Stimulated activated CD8-positive, alpha-beta memory T cell treated with anti-CD3 and anti-CD28 coated beads, Interleukin-12 subunit alpha, Interleukin-12 subunit beta, amount 100 ng/mL, for 1 hour (primary cell): ENCODE data around the gene CARS1.
"Not testable (repeated sequence)": the region's sequence is repeated elsewhere in the genome, so short reads cannot be mapped to it uniquely, and the experiment has no call there.

Source experiments
- DNase-seq: peaks from one replicate; pipeline ENCODE4 v3.0.0-alpha.2; 2020; ENCODE audit warnings: low read depth

CARS1 gene

DNA sequence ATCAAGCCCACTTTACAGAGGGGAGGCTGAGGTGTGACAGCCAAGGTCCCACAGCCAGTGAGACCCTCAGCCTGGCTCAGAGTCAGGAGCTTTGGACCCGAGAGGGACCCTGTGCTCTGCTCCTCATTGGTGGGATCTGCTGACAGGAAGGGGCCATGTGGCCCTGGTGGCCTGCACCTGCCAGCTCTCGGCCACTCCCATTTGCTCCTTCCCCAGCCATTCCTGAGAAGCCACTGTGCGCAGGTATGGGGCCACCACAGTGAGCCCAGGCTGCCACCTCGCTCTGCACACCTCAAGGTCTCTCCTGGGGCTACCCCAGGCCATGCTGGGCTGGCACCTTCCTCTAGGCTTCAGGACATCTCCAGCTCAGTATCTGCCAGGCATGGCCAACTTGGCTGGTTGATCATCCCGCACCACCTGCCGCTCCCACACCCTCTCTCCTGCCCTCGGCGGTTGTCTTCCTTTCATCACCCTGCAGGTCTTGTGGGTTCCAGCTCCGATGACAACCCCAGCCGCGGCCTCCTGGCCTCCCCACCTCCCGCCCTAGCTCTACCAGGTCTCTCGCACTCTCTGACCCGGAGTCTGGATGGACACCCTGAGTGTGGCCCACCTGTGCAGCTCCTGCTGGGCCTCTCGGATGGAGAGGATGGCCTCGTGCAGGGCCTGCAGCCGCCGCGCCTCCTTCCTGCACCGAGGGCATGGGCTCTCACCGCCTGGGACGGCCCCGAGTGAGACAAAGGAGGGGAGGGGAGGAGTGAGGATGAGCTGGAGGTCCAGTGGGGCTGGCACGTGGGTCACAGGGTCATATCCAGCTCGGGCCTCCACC is 32.2 kb upstream of the CARS1 start:
- DNase-seq: no peak

- no peak for DNase-seq
Observed at GRCh38 chr11:3088806-3089205, 31.6 kb upstream of the CARS1 start.

DNA sequence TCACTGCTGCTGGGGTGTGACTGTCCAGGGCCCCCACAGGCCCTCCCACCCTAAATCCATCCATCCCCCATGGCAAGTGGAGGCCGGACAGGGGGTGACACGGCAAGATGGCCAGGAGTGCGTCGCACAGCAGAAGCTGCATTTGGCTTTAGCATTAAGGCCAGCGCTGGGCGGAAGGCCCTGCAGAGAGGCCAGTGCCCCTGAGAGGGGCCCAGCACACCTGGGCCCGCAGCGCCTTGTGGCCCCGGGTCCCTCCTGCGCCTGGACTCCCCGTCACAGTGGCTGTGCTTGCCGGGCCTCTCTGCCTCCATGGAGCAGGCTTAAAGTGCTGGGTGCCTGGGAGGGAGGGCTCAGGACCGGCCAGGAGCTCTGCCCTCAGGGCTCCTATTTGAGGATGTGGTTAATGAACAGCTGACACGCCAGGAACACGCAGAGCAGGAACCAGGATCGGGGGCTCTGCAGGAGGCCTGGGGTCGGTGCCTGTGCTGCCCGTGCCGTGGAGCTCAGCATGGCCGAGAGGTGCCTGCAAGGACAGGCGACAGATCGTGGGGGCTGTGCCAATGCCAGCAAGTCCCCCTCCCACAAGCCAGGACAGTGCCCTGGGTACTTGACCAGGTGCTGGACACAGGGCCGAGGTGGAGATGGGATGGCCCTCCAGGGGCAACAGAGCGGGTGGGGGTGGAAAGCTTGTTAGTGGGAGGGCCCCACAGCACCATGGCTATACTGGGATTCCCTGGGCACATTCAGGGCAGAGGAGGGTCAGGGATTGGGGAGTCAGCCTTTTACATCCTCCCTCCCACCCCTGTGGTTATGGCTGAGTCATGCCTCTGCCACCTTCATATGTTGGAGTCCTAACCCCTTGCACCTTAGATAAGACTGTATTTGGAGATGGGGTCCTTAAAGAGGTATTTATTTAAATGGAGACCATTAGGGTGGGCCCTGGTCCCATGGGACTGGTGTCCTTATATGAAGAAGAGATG is 30.9 kb upstream of the CARS1 start:
- DNase-seq: no peak

GRCh38 chr11:3087373-3087772 is 30.1 kb upstream of the CARS1 start:
- DNase-seq: no peak

DNA sequence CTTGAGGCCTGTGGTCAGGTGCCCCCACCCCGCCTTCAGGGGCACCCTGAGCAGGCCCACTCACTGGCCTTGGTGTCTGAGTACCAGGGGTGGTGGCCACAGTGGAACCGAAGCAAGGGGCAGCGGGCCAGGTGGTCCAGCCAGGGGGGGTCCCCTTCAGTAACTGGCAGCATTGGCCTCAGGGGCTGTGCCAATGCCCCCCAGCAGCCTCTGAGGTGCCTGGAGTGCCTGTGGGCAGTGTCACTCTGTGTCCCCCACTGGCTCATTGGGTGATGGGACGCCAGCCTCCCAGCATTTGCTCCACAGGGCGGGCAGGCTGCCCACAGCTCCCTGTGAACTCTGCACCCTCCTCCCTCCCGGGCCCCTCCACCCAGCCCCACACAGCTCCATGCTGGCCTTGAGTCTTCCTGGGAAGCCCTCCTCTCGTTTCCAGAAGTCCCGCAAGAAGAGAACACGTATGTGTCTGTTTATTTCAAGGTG is 29.5 kb upstream of the CARS1 start:
- no peak for DNase-seq

- DNase-seq: no peak
Observed at GRCh38 chr11:3086114-3086513, 28.9 kb upstream of the CARS1 start.

DNA sequence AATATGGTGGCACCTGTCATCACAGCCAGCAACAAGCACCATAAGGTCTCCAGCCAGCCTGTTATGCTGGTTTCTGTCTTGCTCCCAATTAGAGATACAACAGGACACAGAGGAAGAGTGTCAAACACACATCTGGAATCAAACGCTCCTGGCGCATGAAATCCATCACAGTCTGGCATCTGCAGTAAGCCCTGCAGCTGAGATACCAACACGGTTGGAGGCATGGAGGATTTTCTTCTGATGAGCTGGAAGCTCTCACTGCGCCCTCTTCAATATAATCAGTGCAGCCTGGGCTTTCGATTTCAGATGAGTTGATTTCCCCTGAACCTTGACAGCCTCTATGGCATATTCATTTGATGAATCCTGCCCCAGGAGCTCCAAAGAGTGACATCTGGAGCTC is 27.8 kb upstream of the CARS1 start:
- DNase-seq: no peak

DNA sequence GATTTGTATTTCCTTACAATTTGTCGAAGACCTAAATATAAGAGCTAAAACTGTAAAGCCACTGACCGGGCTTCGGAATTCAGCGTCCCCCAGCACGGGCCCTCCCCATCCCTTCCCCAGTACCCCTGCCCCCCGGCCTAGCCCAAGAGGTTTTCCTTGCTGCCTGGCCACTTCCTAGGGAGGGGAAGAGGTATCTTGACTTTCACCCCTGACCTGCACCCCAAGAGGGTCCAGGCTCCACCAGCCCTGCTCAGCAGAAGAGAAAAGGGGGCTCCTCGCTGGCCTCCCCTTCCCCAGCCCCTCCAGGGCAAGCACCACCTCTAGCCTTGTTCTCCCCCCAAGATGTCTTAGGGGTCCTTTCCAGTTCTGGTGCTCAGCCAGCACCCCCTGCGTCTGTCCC is 26.1 kb upstream of the CARS1 start:
- no peak for DNase-seq

GRCh38 chr11:3081386-3081751 is 24.1 kb upstream of the CARS1 start:
- DNase-seq: no peak

GRCh38 chr11:3080733-3081385 is 23.6 kb upstream of the CARS1 start:
- no peak for DNase-seq

GRCh38 chr11:3080104-3080503 is 22.9 kb upstream of the CARS1 start:
- no peak for DNase-seq

DNA sequence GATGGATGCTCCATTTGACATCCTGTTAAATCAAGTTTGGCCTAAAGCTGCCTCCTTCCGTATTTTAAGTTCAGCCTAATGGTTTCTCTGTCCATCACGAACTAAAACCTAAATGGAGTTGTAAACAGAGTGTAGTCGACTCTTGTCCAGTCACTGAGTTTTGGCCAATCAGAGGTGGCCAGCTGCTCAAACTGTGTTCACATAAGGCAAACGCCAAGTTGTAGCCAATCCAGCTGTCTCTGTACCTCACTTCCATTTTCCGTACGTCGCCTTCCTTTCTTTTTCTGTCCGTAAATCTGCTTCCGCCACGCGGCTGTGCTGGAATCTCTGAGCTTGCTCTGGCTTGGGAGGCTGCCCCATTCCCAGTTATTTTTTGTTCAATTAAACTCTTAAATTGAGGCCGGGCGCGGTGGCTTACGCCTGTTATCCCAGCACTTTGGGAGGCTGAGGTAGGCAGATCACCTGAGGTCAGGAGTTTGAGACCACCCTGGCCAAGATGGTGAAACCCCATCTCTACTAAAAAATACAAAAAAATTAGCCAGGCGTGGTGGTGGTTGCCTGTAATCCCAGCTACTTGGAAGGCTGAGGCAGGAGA is 20.7 kb upstream of the CARS1 start:
- no peak for DNase-seq

DNA sequence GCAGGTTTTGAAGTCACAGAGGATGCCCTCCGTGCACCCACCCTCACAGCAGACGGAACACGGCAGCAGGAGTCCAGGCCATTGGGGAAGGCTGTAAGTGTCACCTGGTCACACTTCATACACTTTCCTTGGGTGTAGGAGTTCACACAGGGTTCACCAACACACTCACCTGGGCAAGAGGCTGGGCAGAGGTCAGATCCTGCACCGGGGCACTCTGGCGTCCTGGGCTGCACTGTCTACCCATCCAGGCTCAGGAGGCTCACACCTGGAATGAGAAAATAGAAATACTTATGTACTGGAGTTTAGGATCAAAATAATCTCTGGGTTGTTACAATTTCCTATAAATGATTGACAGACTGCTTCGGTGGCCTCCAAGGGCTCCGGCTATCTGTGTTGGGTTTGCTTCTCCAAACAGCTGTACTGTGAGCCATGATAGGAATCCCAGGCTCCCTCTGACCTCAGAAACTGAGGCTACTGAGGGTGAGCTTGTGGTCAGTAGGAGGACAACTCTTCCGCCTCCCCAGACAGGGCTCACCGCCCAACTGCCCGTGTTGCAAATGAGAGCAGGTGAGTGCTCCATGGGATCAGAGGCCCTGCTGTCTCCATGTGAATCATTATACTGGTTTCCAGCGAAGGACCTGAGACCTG is 20.1 kb upstream of the CARS1 start:
- no peak for DNase-seq

DNA sequence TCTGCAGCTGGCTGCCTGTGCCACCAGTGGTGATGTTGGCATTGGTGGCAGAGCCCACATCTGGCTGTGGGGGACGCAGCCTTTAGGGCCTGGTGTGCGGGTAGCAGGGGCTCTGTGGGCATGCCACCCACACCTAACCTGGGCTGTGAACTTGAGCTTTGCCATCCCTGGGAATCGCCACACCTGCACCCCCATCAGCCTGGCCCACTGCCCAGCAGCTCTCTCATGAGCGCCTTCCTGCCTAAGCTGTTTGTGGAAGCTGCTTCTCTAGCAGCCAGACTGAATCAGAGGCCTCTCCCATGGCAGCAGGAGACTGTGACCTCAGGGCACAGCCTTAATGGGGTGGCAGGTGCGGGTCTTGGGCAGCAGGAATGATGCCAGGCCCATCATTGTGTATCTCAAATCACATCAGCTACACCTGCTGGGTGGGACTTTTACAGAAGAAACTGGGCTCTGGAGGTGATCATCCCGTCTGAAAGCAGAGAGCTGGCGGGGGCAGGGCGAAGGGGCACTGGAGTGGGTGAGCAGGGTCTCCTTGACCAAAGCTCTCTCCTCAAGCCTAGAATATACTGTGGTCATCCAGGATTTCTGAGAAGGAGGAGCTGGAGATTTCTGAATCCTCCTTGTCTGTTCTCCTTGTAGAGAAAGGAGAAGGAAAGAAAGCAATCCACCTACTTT is 17.8 kb upstream of the CARS1 start:
- no peak for DNase-seq

- no peak for DNase-seq
Observed at GRCh38 chr11:3073029-3073435, 15.8 kb upstream of the CARS1 start.

- DNase-seq: no peak
Observed at GRCh38 chr11:3069425-3069824, 12.2 kb upstream of the CARS1 start.

- DNase-seq: not testable (repeated sequence)
Observed at GRCh38 chr11:3066308-3066707, 9.1 kb upstream of the CARS1 start.

GRCh38 chr11:3064709-3065108 is 7.5 kb upstream of the CARS1 start:
- DNase-seq: not testable (repeated sequence)

DNA sequence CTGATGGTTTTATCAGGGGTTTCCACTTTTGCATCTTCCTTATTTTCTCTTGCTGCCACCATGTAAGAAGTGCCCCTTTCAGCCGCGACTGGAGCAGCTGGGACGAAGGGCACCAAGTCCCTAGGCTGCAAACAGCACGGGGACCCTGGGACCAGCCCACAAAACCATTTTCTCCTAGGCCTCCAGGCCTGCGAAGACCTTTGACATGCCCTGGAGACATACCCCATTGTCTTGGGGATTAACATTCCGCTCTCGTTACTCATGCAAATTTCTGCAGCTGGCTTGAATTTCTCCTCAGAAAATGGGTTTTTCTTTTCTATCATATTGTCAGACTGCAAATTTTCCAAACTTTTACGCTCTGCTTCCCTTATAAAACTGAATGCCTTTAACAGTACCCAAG is 6.7 kb upstream of the CARS1 start:
- not testable (repeated sequence) for DNase-seq

GRCh38 chr11:3063432-3063831 is 6.2 kb upstream of the CARS1 start:
- not testable (repeated sequence) for DNase-seq
